Ectodermal cell (in vitro differentiated cells): Measurements from ENCODE around the gene SH2D3C.

Source experiments
- H3K27ac ChIP-seq: 2 replicates; pipeline ENCODE4 v1.7.0; 2013; ENCODE audit warnings: mild to moderate bottlenecking, low read depth, low read length; ENCODE audit not compliant: insufficient read depth, poor library complexity, severe bottlenecking
- H3K27me3 ChIP-seq: 2 replicates; pipeline ENCODE4 v1.7.0; 2013; ENCODE audit warnings: mild to moderate bottlenecking, low read length; ENCODE audit not compliant: insufficient read depth, control insufficient read depth, poor library complexity, severe bottlenecking
- H3K36me3 ChIP-seq: one replicate; pipeline ENCODE4 v1.7.0; 2013; ENCODE audit warnings: low read length; ENCODE audit not compliant: control insufficient read depth, insufficient read depth
- H3K4me1 ChIP-seq: one replicate; pipeline ENCODE4 v1.7.0; 2013; ENCODE audit warnings: low read length; ENCODE audit not compliant: control insufficient read depth, insufficient read depth
- H3K4me3 ChIP-seq: 2 replicates; pipeline ENCODE4 v1.7.0; 2013; ENCODE audit warnings: low read depth, low read length, control low read depth; ENCODE audit not compliant: insufficient read depth
- H3K9me3 ChIP-seq: 2 replicates; pipeline ENCODE4 v1.7.0; 2013; ENCODE audit warnings: mild to moderate bottlenecking, low read length, moderate library complexity; ENCODE audit not compliant: control insufficient read depth
- WGBS, 2 experiments: methylation state at CpG; one replicate each; pipeline ENCODE4 v1.1.7; 2013; ENCODE audit warnings: missing lambda C conversion rate in 2 of 2; 5-methylcytosine and 5-hydroxymethylcytosine counted together

The SH2D3C gene

DNA sequence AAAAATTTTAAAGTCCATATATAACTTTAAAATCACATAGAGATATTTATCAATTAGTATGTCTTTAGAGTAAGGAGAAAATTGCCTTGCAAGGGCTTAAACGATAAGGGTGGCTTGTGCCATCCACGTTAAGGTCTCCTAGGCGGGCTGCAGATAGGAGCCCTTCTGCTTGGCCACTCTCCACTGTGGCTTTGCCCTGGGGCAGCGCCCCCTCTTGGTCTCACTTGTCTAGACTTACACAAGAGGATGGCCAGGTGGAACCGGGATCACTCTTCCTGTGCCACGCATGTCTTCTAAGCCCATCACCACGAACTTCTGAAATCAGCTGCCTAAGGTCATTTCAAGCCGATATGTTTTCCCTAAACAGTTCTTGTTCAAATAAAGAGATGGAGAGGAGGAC, 27.2 kb upstream of the SH2D3C start:
- H3K36me3 ChIP-seq, result no peaks in the 10 kb centered on the region
- no peaks in the 10 kb centered on the region for H3K27me3 ChIP-seq
- no peak overlapping the region for H3K27ac ChIP-seq
- WGBS, 2 experiments, result 70% methylated on average over 8 of the region's 8 CpGs
- H3K4me1 ChIP-seq, result peaks cover 15% of the 10 kb centered on the region
- no peak overlapping the region for H3K4me3 ChIP-seq
- no peaks in the 10 kb centered on the region for H3K9me3 ChIP-seq

DNA sequence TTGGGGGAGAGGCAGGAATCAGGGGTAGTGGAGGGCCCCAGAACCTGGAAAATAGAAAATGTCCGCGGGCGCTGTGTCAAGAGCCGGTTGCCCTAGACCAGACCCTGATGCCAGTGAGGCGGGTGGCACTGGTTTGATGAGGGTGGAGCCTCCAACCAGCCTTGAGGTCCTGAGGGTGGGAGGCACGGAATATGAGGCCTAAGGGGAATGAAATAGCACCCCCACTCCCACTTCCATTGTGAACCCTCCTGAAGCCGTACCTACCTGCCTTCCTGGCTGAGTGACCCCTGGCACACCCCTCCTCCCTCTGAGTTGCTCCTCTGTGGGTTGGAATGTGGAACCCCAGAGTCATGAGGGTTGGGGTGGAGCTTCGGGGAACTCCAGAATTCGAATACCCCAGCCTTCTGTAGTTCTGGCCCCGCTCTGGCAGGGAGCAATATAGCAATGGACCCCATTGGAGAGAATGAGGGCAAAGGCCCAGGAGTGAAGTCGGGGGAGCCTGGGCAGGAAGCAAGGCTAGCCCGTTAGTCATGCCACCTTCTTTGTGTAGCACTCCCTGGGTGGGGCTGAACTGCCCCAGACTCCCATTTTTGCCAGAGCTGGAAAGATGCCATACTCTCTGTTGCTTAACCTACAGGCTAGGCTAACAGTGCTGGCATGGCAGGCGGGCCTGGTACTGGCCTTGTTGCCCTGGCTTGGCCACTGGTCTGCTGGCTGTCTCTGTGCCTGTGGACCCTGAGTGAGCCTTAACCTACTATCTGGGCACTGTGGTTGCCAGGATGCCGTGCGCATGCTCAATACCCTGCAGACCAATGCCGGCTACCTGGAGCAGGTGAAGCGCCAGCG, 25.3 kb upstream of the SH2D3C start:
- H3K4me1 ChIP-seq, result peaks cover 12% of the 10 kb centered on the region
- H3K9me3 ChIP-seq, result no peaks in the 10 kb centered on the region
- peak overlapping the region; percentile 76 for H3K4me3 ChIP-seq
- WGBS, 2 experiments, result 62 to 63% methylated on average over 17 to 18 of the region's 18 CpGs
- no peaks in the 10 kb centered on the region for H3K36me3 ChIP-seq
- H3K27ac ChIP-seq, result no peak overlapping the region
- H3K27me3 ChIP-seq, result no peaks in the 10 kb centered on the region

DNA sequence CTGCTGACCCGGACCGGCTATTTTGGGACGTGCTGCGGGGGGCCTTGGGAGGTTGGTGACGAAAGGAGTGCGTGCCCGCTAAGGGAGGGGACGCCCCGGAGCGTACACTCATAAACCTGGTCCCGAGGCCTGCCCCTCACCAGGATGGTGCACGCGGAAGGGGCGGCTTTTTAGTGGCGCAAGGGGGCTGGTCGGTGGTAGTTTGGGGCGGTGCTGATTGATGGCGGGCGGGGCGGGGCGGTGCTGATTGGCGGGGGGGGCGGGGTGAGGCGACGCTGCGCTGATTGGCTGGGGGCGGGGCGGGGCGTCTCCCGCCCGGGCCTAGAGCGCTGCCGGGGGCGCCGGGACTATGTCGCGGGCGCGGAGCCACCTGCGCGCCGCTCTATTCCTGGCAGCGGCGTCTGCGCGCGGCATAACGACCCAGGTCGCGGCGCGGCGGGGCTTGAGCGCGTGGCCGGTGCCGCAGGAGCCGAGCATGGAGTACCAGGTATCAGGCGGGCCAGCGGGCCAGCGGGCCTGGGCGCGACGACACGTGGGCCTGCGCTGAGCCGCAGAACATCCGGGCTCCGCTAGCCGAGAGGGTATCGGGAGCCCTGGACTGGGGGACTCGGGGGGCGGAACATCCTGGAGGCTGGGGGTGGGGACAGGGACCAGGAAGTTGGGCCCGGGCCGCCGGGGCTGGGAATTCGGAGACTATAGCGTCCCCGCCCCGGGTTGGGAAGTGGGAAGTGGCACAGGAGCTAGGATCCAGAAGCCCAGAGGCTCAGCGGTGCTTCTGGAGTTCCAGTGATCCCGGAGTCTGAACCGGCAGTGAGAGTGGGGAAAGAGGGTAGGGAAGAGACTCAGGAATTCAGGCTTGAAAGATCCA, 24.3 kb upstream of the SH2D3C start, which contains the start of gene FPGS:
Gene FPGS, plus strand, starts transcription at position 307 of the 868 bp plus-strand sequence. Its CDS starts 43 bp downstream, at position 350.
- H3K4me1 ChIP-seq, result peaks cover 12% of the 10 kb centered on the region
- H3K9me3 ChIP-seq, result no peaks in the 10 kb centered on the region
- WGBS, 2 experiments, result 0 to 1% methylated on average over 80 to 83 of the region's 83 CpGs
- peak within 1 kb of the TSS; percentile 72 for H3K27ac ChIP-seq
- no peaks in the 10 kb centered on the region for H3K36me3 ChIP-seq
- H3K4me3 ChIP-seq, result peak within 1 kb of the TSS; percentile 76
- H3K27me3 ChIP-seq, result no peaks in the 10 kb centered on the region

DNA sequence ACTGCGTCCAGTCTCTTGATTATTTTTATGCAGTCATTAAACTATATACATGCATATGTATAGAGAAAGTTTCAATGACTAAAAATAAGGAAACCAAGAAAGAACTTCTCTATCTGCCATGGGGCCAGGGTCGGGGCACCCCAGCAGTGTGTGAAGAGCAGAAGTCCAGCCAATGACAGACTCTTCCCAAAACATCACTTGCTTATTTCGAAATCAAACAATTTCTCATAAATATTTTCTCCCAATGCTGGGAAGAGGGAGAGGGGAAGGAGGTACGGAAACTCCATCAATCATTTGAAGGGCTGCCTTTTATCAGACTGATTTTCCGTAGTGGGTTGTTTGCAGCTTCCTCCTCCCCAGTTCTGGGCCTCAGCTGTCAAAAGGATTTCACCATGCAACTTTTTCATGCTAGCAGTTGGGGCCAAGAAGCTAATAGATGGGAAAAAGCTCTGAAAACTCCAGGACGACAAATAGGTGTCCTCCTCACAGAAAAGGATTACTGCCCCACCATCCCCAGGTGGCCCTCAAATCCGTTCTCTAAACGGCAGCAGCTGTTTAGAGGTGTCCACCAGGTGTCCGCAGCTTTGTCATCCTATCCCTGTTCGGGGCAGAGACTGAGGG, 23.6 kb upstream of the SH2D3C start:
- 19 to 33% methylated on average over 8 to 10 of the region's 10 CpGs for WGBS, 2 experiments
- Histone ChIP-seq H3K4me3 (peak overlapping the region; percentile 76), H3K27me3 (no peaks in the 10 kb centered on the region), H3K4me1 (peaks cover 12% of the 10 kb centered on the region), H3K27ac (peak overlapping the region; percentile 72), H3K9me3 (no peaks in the 10 kb centered on the region), H3K36me3 (no peaks in the 10 kb centered on the region)

DNA sequence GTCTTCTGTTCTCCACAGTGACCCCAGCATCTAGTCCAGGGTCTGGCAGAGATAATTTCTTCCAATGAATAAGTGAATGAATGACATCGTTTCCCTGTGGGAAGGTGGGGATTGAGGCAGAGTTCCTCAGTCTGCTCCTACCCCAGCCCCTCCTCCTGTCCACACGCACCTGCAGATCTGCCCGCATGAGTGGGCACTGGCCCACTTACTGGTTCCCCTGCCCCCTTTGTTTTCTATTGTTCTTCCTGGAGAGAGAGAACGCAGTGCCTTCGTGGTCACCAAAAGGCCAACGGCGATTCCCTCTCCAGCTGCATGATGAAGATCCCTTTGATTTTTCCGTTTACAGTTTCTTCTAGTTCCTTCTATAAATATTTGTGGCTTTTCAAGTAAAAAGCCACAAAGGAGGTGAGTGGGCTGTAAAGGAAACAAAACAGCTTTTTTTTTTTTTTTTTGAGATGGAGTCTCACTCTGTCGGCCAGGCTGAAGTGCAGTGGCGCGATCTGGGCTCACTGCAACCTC, 18.4 kb upstream of the SH2D3C start:
- H3K27ac ChIP-seq, result no peak overlapping the region
- no peaks in the 10 kb centered on the region for H3K36me3 ChIP-seq
- H3K9me3 ChIP-seq, result no peaks in the 10 kb centered on the region
- H3K27me3 ChIP-seq, result no peaks in the 10 kb centered on the region
- peaks cover 1% of the 10 kb centered on the region for H3K4me1 ChIP-seq
- 84 to 87% methylated on average over 11 of the region's 11 CpGs for WGBS, 2 experiments
- H3K4me3 ChIP-seq, result no peak overlapping the region

DNA sequence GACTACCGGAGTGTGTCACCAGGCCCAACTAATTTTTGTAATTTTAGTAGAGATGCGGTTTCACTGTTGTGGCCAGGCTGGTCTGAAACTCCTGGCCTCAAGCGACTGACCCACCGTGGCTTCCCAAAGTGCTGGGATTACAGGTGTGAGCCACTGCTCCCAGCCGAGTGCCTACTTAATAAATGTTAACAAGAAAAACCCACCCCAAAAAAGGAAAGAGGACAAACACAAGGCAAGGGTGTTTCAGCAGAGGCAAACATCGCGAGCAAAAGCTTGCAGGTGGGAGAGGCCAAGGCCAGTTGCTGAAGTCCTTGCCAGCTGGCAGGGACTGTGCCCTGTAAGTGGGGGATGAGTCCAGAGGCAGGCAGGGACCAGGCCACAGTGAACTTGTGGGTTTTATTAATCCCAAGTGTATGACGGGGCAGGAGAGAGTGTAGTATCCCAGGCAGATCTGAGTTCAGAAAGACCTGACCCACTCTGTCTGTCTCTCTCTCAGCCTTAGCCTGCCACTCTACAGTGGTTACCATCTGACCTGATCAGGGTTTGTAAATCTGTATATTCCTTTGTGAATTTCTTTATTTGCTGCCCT, 17.9 kb upstream of the SH2D3C start:
- H3K4me1 ChIP-seq, result no peaks in the 10 kb centered on the region
- no peaks in the 10 kb centered on the region for H3K27me3 ChIP-seq
- 91 to 93% methylated on average over 8 of the region's 8 CpGs for WGBS, 2 experiments
- no peak overlapping the region for H3K27ac ChIP-seq
- peaks cover under 1% of the 10 kb centered on the region for H3K36me3 ChIP-seq
- H3K4me3 ChIP-seq, result no peak overlapping the region
- H3K9me3 ChIP-seq, result no peaks in the 10 kb centered on the region

DNA sequence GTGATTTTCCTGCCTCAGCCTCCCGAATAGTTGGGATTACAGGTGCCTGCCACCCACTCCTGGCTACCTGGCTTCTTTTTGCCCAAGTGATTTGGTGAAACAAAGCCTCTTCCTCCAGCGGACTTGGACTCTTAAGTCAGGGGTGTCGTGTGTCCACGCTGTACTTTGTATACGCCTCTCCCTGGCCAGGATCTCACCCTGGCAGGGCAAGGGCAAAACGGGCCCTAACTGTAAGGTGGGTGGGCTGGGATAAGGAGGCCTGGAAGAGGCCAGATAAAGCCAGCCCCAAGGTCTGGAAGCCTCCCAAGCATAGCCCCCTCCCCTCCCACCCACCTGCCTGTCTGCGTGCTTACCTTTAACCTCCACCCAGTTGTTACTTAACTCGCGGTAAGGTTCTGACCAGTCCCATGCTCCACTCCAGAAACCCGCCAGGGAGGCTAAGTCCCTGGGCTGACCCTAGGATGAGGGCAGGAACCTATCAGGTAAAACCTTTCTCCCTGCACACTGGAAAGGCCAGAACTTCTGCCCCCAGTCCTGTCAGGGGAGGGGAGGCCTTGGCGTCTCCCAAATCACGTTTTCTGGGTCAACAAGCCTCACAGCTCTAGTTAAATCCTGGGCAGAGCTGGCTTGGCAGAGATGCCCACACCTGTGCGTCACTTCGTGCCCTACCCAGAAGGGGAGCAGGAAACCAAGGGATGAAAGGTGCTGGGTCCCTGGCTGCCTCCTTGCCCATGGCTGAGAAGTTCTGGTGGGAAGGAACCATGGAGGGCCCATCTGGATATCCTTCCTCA, 15.7 kb upstream of the SH2D3C start:
- Histone ChIP-seq H3K9me3 (no peaks in the 10 kb centered on the region), H3K4me1 (no peaks in the 10 kb centered on the region), H3K27ac (no peak overlapping the region), H3K27me3 (no peaks in the 10 kb centered on the region), H3K36me3 (peaks cover 21% of the 10 kb centered on the region), H3K4me3 (no peak overlapping the region)
- 89 to 92% methylated on average over 14 of the region's 14 CpGs for WGBS, 2 experiments

DNA sequence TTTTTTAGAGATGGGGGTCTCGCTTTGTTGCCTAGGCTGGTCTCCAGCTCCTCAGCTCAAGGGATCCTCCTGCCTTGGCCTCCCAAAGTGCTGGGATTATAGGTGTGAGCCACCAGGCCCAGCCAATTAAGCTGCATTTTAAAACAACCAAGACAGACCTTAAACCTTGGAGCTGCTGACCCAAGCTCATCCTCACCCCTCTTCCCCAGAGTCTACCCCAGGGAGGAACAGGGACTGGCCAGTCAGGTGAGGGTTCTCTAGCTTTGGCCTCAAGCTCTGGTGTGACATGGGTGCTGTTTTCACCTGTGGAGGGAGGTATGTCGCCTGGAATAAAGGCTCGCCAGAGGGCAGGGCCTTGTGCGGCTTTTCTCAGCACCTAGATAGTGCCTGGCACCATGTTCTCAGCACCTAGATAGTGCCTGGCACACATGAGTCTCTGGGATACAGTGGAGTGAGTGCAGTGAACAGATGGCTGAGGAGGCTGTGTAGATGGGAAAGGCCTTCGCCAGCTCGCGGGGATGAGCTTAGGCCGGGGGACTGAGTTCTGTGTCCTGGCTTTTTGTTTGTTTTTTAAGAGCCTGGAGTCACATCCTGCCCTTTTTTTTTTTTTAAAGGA, 14.7 kb upstream of the SH2D3C start:
- Histone ChIP-seq H3K27me3 (no peaks in the 10 kb centered on the region), H3K9me3 (no peaks in the 10 kb centered on the region), H3K4me1 (no peaks in the 10 kb centered on the region), H3K36me3 (peaks cover 31% of the 10 kb centered on the region), H3K27ac (no peak overlapping the region), H3K4me3 (no peak overlapping the region)
- 94% methylated on average over 8 of the region's 8 CpGs for WGBS, 2 experiments
